Muscle of leg (tissue), 11 donors: ENCODE results near the gene PAM. TPM values are rescaled to one million over a fixed set of nuclear protein-coding genes. Genes with fewer than 3 reads are reported as not detected.
A peak's percentile ranks its signal among the peaks of the same experiment; 100 is the strongest.

Source experiments
- DNase-seq: peaks from one replicate; pipeline ENCODE4 v3.0.0; 2013
- H3K27ac ChIP-seq: one replicate; pipeline ENCODE4 v1.5.1; 2013; ENCODE audit warnings: mild to moderate bottlenecking, low read length, control low read depth
- H3K27me3 ChIP-seq: one replicate; pipeline ENCODE4 v1.6.1; 2013; ENCODE audit warnings: low read length; ENCODE audit not compliant: control insufficient read depth, insufficient read depth
- H3K36me3 ChIP-seq: one replicate; pipeline ENCODE4 v1.6.1; 2013; ENCODE audit warnings: low read length; ENCODE audit not compliant: control insufficient read depth, insufficient read depth
- H3K4me1 ChIP-seq: one replicate; pipeline ENCODE4 v1.6.1; 2013; ENCODE audit warnings: low read length; ENCODE audit not compliant: control insufficient read depth, insufficient read depth
- H3K4me3 ChIP-seq: one replicate; pipeline ENCODE4 v1.5.1; 2013; ENCODE audit warnings: low read length, control low read depth
- H3K9me3 ChIP-seq: replicated peaks from 2 replicates; pipeline ENCODE4 v1.6.1; 2013; ENCODE audit warnings: low read depth, low read length; ENCODE audit not compliant: control insufficient read depth
- WGBS: methylation state at CpG from one replicate; pipeline ENCODE4 v1.1.5; 2013; ENCODE audit warnings: missing lambda C conversion rate; ENCODE audit not compliant: insufficient coverage; 5-methylcytosine and 5-hydroxymethylcytosine counted together
- polyA plus RNA-seq, 8 donors: library from polyadenylated mRNA; unstranded; fragments of 120-200 nt; gene quantifications; one replicate each; pipeline versions ENCODE4 v1.2.1 to v1.2.3, GENCODE V29; 2013; ENCODE audit warnings: inconsistent platforms in 1 of 8, low replicate concordance in 1 of 8; ENCODE audit not compliant: insufficient read length in 8 of 8, insufficient read depth in 1 of 8
- total RNA-seq: library from RNA; stranded (reverse); fragments of 120-200 nt; gene quantifications from one replicate; pipeline ENCODE4 v1.2.4, GENCODE V29; 2013

The PAM gene
- total and polyA plus RNA-seq, 9 donors: 96.6 to 146 (median 120) TPM

GRCh38 chr5:102886586-102886985, 131.5 kb downstream of the PAM start:
- Histone ChIP-seq H3K36me3 (no peaks in the 10 kb centered on the region), H3K9me3 (no peaks in the 10 kb centered on the region), H3K4me1 (no peaks in the 10 kb centered on the region)

GRCh38 chr5:102888483-102888882, 133.4 kb downstream of the PAM start:
- no peaks in the 10 kb centered on the region for H3K36me3 ChIP-seq
- H3K9me3 ChIP-seq: no peaks in the 10 kb centered on the region
- H3K27me3 ChIP-seq: no peaks in the 10 kb centered on the region
- no peak for DNase-seq
- no peak overlapping the region for H3K4me3 ChIP-seq
- no peaks in the 10 kb centered on the region for H3K4me1 ChIP-seq
- no peak overlapping the region for H3K27ac ChIP-seq

More at GRCh38 chr5:102886586-102886985, 131.5 kb downstream of the PAM start:
- H3K27me3 ChIP-seq: no peaks in the 10 kb centered on the region
- DNase-seq: no peak
- H3K4me3 ChIP-seq: no peak overlapping the region
- H3K27ac ChIP-seq: no peak overlapping the region

- peak; percentile 12 for DNase-seq
- Histone ChIP-seq H3K27me3 (no peaks in the 10 kb centered on the region), H3K9me3 (no peaks in the 10 kb centered on the region), H3K4me1 (no peaks in the 10 kb centered on the region), H3K36me3 (no peaks in the 10 kb centered on the region), H3K4me3 (no peak overlapping the region), H3K27ac (no peak overlapping the region)
- no CpG with 5 or more reads among the region's 1 CpG for WGBS
Observed at GRCh38 chr5:102889033-102889432, 133.9 kb downstream of the PAM start.

- Histone ChIP-seq H3K27ac (no peak overlapping the region), H3K4me3 (no peak overlapping the region), H3K27me3 (no peaks in the 10 kb centered on the region), H3K9me3 (no peaks in the 10 kb centered on the region), H3K4me1 (no peaks in the 10 kb centered on the region), H3K36me3 (no peaks in the 10 kb centered on the region)
- WGBS: no CpG with 5 or more reads among the region's 3 CpGs
- DNase-seq: no peak
Observed at GRCh38 chr5:102890133-102890532, 135.0 kb downstream of the PAM start.

GRCh38 chr5:102891175-102891574, 136.1 kb downstream of the PAM start:
- H3K27me3 ChIP-seq: no peaks in the 10 kb centered on the region
- H3K4me1 ChIP-seq: no peaks in the 10 kb centered on the region
- no peaks in the 10 kb centered on the region for H3K9me3 ChIP-seq
- H3K4me3 ChIP-seq: no peak overlapping the region
- H3K27ac ChIP-seq: no peak overlapping the region
- no CpG with 5 or more reads among the region's 3 CpGs for WGBS
- DNase-seq: no peak
- no peaks in the 10 kb centered on the region for H3K36me3 ChIP-seq

- H3K9me3 ChIP-seq: no peaks in the 10 kb centered on the region
- no peaks in the 10 kb centered on the region for H3K36me3 ChIP-seq
- no peaks in the 10 kb centered on the region for H3K4me1 ChIP-seq
- H3K27me3 ChIP-seq: no peaks in the 10 kb centered on the region
- H3K4me3 ChIP-seq: no peak overlapping the region
- H3K27ac ChIP-seq: no peak overlapping the region
- WGBS: 100% methylated on average over 1 of the region's 3 CpGs
- no peak for DNase-seq
Observed at GRCh38 chr5:102893942-102894341, 138.8 kb downstream of the PAM start.

- DNase-seq: no peak
Observed at GRCh38 chr5:102895234-102895633, 140.1 kb downstream of the PAM start.

GRCh38 chr5:102895976-102896375, 140.9 kb downstream of the PAM start:
- no peak overlapping the region for H3K4me3 ChIP-seq
- no peaks in the 10 kb centered on the region for H3K4me1 ChIP-seq
- H3K36me3 ChIP-seq: no peaks in the 10 kb centered on the region
- no peaks in the 10 kb centered on the region for H3K27me3 ChIP-seq
- no peak overlapping the region for H3K27ac ChIP-seq
- no peaks in the 10 kb centered on the region for H3K9me3 ChIP-seq
- no peak for DNase-seq
- no CpG with 5 or more reads among the region's 6 CpGs for WGBS

More at GRCh38 chr5:102895234-102895633, 140.1 kb downstream of the PAM start:
- H3K4me3 ChIP-seq: no peak overlapping the region
- no peaks in the 10 kb centered on the region for H3K27me3 ChIP-seq
- H3K27ac ChIP-seq: no peak overlapping the region
- no peaks in the 10 kb centered on the region for H3K9me3 ChIP-seq
- H3K4me1 ChIP-seq: no peaks in the 10 kb centered on the region
- H3K36me3 ChIP-seq: no peaks in the 10 kb centered on the region

GRCh38 chr5:102901424-102902134, 146.5 kb downstream of the PAM start:
- H3K4me3 ChIP-seq: no peak overlapping the region
- no peaks in the 10 kb centered on the region for H3K9me3 ChIP-seq
- WGBS: no CpG with 5 or more reads among the region's 3 CpGs
- DNase-seq: no peak
- no peak overlapping the region for H3K27ac ChIP-seq
- H3K4me1 ChIP-seq: no peaks in the 10 kb centered on the region
- H3K27me3 ChIP-seq: no peaks in the 10 kb centered on the region
- no peaks in the 10 kb centered on the region for H3K36me3 ChIP-seq

- H3K4me1 ChIP-seq: no peaks in the 10 kb centered on the region
- no peaks in the 10 kb centered on the region for H3K27me3 ChIP-seq
- no peak overlapping the region for H3K27ac ChIP-seq
- H3K4me3 ChIP-seq: no peak overlapping the region
- DNase-seq: no peak
- H3K36me3 ChIP-seq: no peaks in the 10 kb centered on the region
- H3K9me3 ChIP-seq: no peaks in the 10 kb centered on the region
Observed at GRCh38 chr5:102902135-102902448, 147.0 kb downstream of the PAM start.

- H3K4me3 ChIP-seq: no peak overlapping the region
- no peaks in the 10 kb centered on the region for H3K4me1 ChIP-seq
- H3K27me3 ChIP-seq: no peaks in the 10 kb centered on the region
- no CpG with 5 or more reads among the region's 2 CpGs for WGBS
- H3K27ac ChIP-seq: no peak overlapping the region
- no peaks in the 10 kb centered on the region for H3K9me3 ChIP-seq
- no peak for DNase-seq
- H3K36me3 ChIP-seq: no peaks in the 10 kb centered on the region
Observed at GRCh38 chr5:102902647-102903046, 147.5 kb downstream of the PAM start.
